A549 (cell line): ENCODE data around the gene MEIKIN. TPM values are rescaled to one million over a fixed set of nuclear protein-coding genes. Genes with fewer than 3 reads are reported as not detected.
A peak's percentile ranks its signal among the peaks of the same experiment; 100 is the strongest.
"Not testable (repeated sequence)": the region's sequence is repeated elsewhere in the genome, so short reads cannot be mapped to it uniquely, and the experiment has no call there.

ENCODE experiments used
- ATAC-seq, 2 experiments: fragments of 200-7000 bp in 1 of 2; fragments of >200 bp in 1 of 2; cut with Nextera tagmentation in 1 of 2; cut with Tn5 transposase in 1 of 2; 3 replicates each; pipeline versions ENCODE4 v1.8.0 to v1.9.1; 2018 to 2020; ENCODE audit warnings: mild to moderate bottlenecking in 1 of 2, moderate library complexity in 1 of 2
- CTCF ChIA-PET: fragments of 300-600 bp; sonication (Branson Sonifier 250); formaldehyde crosslinking; extraction: SDS; loops from one replicate; lab custom pipeline; 2021; ENCODE audit warnings: antibody characterized with exemption, inconsistent platforms; lab: Yijun Ruan, JAX
- POLR2A ChIA-PET: fragments of 350-600 bp; formaldehyde crosslinking; extraction: SDS; loops from one replicate; lab custom pipeline; 2021; ENCODE audit warnings: antibody characterized with exemption, inconsistent platforms; lab: Yijun Ruan, JAX
- DNase-seq, 2 experiments: peaks; one replicate each; pipeline versions ENCODE4 v3.0.0 to v3.0.0-alpha.2; 2011 to 2016; ENCODE audit warnings: low read depth in 1 of 2, low spot score in 1 of 2
- FAIRE-seq: peaks from 2 replicates; lab custom pipeline; 2011; peaks lifted over from hg19 to GRCh38; lab: Jason Lieb, UNC
- H3K27ac ChIP-seq, 2 experiments: fragments of >200 bp; sonication (Bioruptor Twin); formaldehyde crosslinking; 3 replicates each; pipeline ENCODE4 v1.5.1; 2016 to 2017
- H3K4me1 ChIP-seq: fragments of >200 bp; sonication (Bioruptor Twin); formaldehyde crosslinking; 3 replicates; pipeline ENCODE4 v1.6.1; 2016
- H3K4me2 ChIP-seq: fragments of >200 bp; sonication (Bioruptor Twin); formaldehyde crosslinking; 3 replicates; pipeline ENCODE4 v1.6.1; 2016
- H3K4me3 ChIP-seq: fragments of >200 bp; sonication (Bioruptor Twin); formaldehyde crosslinking; 3 replicates; pipeline ENCODE4 v1.5.1; 2016
- H3K9me3 ChIP-seq: fragments of >200 bp; sonication (Bioruptor Twin); formaldehyde crosslinking; 3 replicates; pipeline ENCODE4 v1.6.1; 2016
- CBX8 ChIP-seq: fragments of 200-600 bp; sonication (generic); IDR thresholded peaks from 2 replicates; pipeline ENCODE4 v1.6.1; 2016
- CEBPB ChIP-seq, 2 experiments: fragments of >200 bp in 1 of 2; sonication (Bioruptor Twin) in 1 of 2; formaldehyde crosslinking in 1 of 2; IDR thresholded peaks; 2 replicates each; pipeline ENCODE4 v1.6.1; 2012 to 2016
- E2F6 ChIP-seq: IDR thresholded peaks from 2 replicates; pipeline ENCODE4 v1.6.1; 2012; ENCODE audit warnings: low read depth, borderline replicate concordance
- EHF ChIP-seq: fragments of 250-450 bp; sonication (Bioruptor Pico); IDR thresholded peaks from 2 replicates; pipeline ENCODE4 v1.5.0; 2020; ENCODE audit warnings: mild to moderate bottlenecking
- EHMT2 ChIP-seq: fragments of 200-600 bp; sonication (generic); IDR thresholded peaks from 2 replicates; pipeline ENCODE4 v1.6.1; 2016; ENCODE audit warnings: antibody characterized with exemption, low read depth, mild to moderate bottlenecking, moderate library complexity
- FOXS1 ChIP-seq: fragments of 250-450 bp; sonication (Bioruptor Pico); IDR thresholded peaks from 2 replicates; pipeline ENCODE4 v1.5.0; 2020; ENCODE audit warnings: mild to moderate bottlenecking, moderate library complexity
- JUN ChIP-seq, 2 experiments: fragments of >200 bp; sonication (Bioruptor Twin); formaldehyde crosslinking; IDR thresholded peaks; 2 replicates in 1 of 2; 3 replicates in 1 of 2; pipeline ENCODE4 v1.6.1; 2016 to 2017
- MAFK ChIP-seq: fragments of 450-650 bp; IDR thresholded peaks from 2 replicates; pipeline ENCODE4 v1.6.1; 2014; ENCODE audit not compliant: partially characterized antibody
- MAZ ChIP-seq: fragments of 150-350 bp; IDR thresholded peaks from 2 replicates; pipeline ENCODE4 v1.6.1; 2014; ENCODE audit warnings: antibody characterized with exemption, low read depth, low read length, borderline replicate concordance
- MYC ChIP-seq: IDR thresholded peaks from 2 replicates; pipeline ENCODE4 v1.6.1; 2012; ENCODE audit warnings: mild to moderate bottlenecking, inconsistent platforms, low read length, improper control_type of control experiment, borderline replicate concordance
- NPAS2 ChIP-seq: fragments of 250-450 bp; sonication (Bioruptor Pico); IDR thresholded peaks from 2 replicates; pipeline ENCODE4 v1.8.0; 2022; ENCODE audit warnings: mild to moderate bottlenecking, moderate library complexity, borderline replicate concordance
- NR3C1 ChIP-seq: fragments of >200 bp; sonication (Bioruptor Twin); formaldehyde crosslinking; IDR thresholded peaks from 3 replicates; pipeline ENCODE4 v1.6.1; 2017
- RAD21 ChIP-seq, 2 experiments: fragments of >200 bp in 1 of 2; sonication (Bioruptor Twin) in 1 of 2; formaldehyde crosslinking in 1 of 2; IDR thresholded peaks in 1 of 2; conservative IDR thresholded peaks in 1 of 2; 2 replicates in 1 of 2; 3 replicates in 1 of 2; pipeline ENCODE4 v1.6.1; 2012 to 2018; ENCODE audit warnings: inconsistent platforms in 1 of 2
- RFX5 ChIP-seq: fragments of 450-650 bp; IDR thresholded peaks from 2 replicates; pipeline ENCODE4 v1.7.1; 2014; ENCODE audit warnings: antibody characterized with exemption, mild to moderate bottlenecking, moderate library complexity
- SREBF2 ChIP-seq: fragments of 450-650 bp; IDR thresholded peaks from 2 replicates; pipeline ENCODE4 v1.6.1; 2014; ENCODE audit warnings: mild to moderate bottlenecking, moderate library complexity
- TP53 ChIP-seq: fragments of 250-450 bp; sonication (Bioruptor Pico); IDR thresholded peaks from 2 replicates; pipeline ENCODE4 v1.5.0; 2021; ENCODE audit warnings: mild to moderate bottlenecking, moderate library complexity
- ZFP36 ChIP-seq: fragments of 450-650 bp; IDR thresholded peaks from 2 replicates; pipeline ENCODE4 v1.6.1; 2014; ENCODE audit warnings: borderline replicate concordance; ENCODE audit not compliant: partially characterized antibody
- ZNF302 ChIP-seq: fragments of 250-450 bp; sonication (Bioruptor Pico); IDR thresholded peaks from 2 replicates; pipeline ENCODE4 v1.9.0; 2021; ENCODE audit warnings: inconsistent platforms, mild to moderate bottlenecking, moderate library complexity
- WGBS: methylation state at CpG from one replicate; pipeline ENCODE4 v1.1.6; 2017; ENCODE audit errors: missing lambda C conversion rate; 5-methylcytosine and 5-hydroxymethylcytosine counted together
- polyA plus RNA-seq, 4 experiments: library from polyadenylated mRNA; depleted of rRNA in 3 of 4; stranded (reverse); fragments of >200 nt; fragmentation: RNase III in 1 of 4; extraction: RNeasy Plus Mini Kit Qiagen cat#74134 plus additional on column Dnase treatment in 1 of 4; gene quantifications; 2 replicates in 3 of 4; 3 replicates in 1 of 4; pipeline ENCODE4 v1.2.3, GENCODE V29; 2011 to 2017
- TF ChIP-seq, protein P1 (sequence below): fragments of 250-450 bp; sonication (Bioruptor Pico); IDR thresholded peaks from 2 replicates; pipeline ENCODE4 v1.5.0; 2020; ENCODE audit warnings: low read depth, mild to moderate bottlenecking, moderate library complexity
- TF ChIP-seq, protein P2 (sequence below): fragments of >200 bp; sonication (Bioruptor Twin); formaldehyde crosslinking; IDR thresholded peaks from 2 replicates; pipeline ENCODE4 v1.6.1; 2016
- TF ChIP-seq, protein P3 (sequence below): IDR thresholded peaks from 2 replicates; pipeline ENCODE4 v1.6.1; 2012
- TF ChIP-seq, protein P4 (sequence below): fragments of 200-600 bp; sonication (generic); IDR thresholded peaks from 2 replicates; pipeline ENCODE4 v1.6.1; 2016; ENCODE audit warnings: antibody characterized with exemption, mild to moderate bottlenecking, moderate library complexity

MEIKIN gene
- polyA plus RNA-seq, 2 of the 4 experiments (the other 2 are of a cell fraction), result not detected

DNA sequence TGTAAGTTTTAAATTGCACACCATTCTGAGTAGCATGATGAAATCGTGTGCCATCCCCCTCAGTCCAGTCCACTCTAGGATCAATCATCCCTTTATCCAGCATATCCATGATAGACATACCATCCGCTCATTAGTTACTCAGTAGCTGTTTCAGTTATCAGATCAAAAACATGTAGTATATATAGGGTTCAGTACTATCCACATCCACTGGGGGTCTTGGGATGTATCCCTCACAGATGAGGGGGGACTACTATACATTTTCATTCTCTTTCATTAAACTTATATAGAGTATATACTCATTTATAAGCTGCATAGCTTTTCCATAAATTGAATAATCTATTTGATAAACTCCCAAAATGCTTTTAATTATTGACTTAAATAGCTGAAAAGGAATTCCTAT is 67.6 kb downstream of the MEIKIN start:
- Histone ChIP-seq H3K9me3 (no peaks in the 10 kb centered on the region), H3K4me2 (no peak overlapping the region), H3K4me1 (no peaks in the 10 kb centered on the region), H3K27ac (no peak overlapping the region), H3K4me3 (no peak overlapping the region)
- CTCF ChIA-PET, result no interaction called here
- POLR2A ChIA-PET, result no interaction called here
- DNase-seq (no peak), FAIRE-seq (no peak), ATAC-seq (peak; percentile 66 to 68; a peak in 4 of 6 replicates)
- TF ChIP-seq, protein P1, sequence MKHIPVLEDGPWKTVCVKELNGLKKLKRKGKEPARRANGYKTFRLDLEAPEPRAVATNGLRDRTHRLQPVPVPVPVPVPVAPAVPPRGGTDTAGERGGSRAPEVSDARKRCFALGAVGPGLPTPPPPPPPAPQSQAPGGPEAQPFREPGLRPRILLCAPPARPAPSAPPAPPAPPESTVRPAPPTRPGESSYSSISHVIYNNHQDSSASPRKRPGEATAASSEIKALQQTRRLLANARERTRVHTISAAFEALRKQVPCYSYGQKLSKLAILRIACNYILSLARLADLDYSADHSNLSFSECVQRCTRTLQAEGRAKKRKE, result no peak
- TF ChIP-seq JUN (IDR thresholded peaks at IDR 0.05) (no peak), ZNF302 (no peak), MAFK (no peak), NPAS2 (CRISPR knock-in tag) (no peak), NR3C1 (no peak), ZFP36 (no peak)
- TF ChIP-seq, protein P2, sequence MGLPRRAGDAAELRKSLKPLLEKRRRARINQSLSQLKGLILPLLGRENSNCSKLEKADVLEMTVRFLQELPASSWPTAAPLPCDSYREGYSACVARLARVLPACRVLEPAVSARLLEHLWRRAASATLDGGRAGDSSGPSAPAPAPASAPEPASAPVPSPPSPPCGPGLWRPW, result no peak
- TF ChIP-seq, protein P3, sequence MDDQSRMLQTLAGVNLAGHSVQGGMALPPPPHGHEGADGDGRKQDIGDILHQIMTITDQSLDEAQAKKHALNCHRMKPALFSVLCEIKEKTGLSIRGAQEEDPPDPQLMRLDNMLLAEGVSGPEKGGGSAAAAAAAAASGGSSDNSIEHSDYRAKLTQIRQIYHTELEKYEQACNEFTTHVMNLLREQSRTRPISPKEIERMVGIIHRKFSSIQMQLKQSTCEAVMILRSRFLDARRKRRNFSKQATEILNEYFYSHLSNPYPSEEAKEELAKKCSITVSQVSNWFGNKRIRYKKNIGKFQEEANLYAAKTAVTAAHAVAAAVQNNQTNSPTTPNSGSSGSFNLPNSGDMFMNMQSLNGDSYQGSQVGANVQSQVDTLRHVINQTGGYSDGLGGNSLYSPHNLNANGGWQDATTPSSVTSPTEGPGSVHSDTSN, result no peak
- 52% methylated on average over 2 of the region's 2 CpGs for WGBS

DNA sequence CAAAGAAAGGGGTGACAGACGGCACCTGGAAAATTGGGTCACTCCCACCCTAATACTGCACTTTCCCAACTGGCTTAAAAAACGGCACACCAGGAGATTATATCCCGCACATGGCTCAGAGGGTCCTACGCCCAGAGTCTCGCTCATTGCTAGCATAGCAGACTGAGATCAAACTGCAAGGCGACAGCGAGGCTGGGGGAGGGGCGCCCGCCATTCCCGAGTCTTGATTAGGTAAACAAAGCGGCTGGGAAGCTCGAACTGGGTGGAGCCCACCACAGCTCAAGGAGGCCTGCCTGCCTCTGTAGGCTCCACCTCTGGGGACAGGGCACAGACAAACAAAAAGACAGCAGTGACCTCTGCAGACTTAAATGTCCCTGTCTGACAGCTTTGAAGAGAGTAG is 74.2 kb downstream of the MEIKIN start:
- H3K4me2 ChIP-seq, CTCF ChIA-PET, H3K4me3 ChIP-seq, H3K27ac ChIP-seq, DNase-seq, POLR2A ChIA-PET, H3K4me1 ChIP-seq, ATAC-seq, FAIRE-seq: not testable (repeated sequence)
- peaks cover 12% of the 10 kb centered on the region; the same call in 2 of the 3 replicates for H3K9me3 ChIP-seq
- WGBS, result 50% methylated on average over 9 of the region's 12 CpGs

DNA sequence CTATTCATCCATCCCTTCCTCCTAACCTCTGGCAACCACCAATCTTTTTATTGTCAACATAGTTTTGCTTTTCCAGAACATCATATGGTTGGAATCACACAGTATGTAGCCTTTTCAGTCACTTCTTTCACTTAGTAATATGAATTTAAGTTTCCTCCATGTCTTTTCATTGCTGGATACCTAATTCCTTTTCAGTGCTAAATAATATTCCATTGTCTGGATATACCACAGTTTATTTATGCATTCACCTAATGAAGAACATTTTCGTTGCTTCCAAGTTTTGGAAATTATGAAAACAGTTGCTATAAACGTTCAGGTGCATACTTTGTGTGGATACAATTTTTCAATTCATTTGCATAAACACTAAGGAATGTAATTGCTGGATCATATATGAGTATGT is 77.9 kb downstream of the MEIKIN start:
- Histone ChIP-seq H3K27ac (no peak overlapping the region), H3K9me3 (peaks cover 26% of the 10 kb centered on the region), H3K4me2 (no peak overlapping the region), H3K4me3 (no peak overlapping the region), H3K4me1 (no peaks in the 10 kb centered on the region)
- 2% methylated on average over 2 of the region's 2 CpGs for WGBS
- DNase-seq (no peak), FAIRE-seq (peak; percentile 13), ATAC-seq (no peak)
- POLR2A ChIA-PET, result no interaction called here
- TF ChIP-seq TP53 (CRISPR knock-in tag), result no peak
- TF ChIP-seq EHMT2, result no peak
- TF ChIP-seq, protein P3, result no peak
- TF ChIP-seq FOXS1 (CRISPR knock-in tag), result no peak
- TF ChIP-seq MYC, result no peak
- TF ChIP-seq RAD21 (conservative IDR thresholded peaks at IDR 0.05 in 1 of 2, IDR thresholded peaks at IDR 0.05 in 1 of 2), result no peak
- TF ChIP-seq, all 56 proteins: peak for 0
- CTCF ChIA-PET, result no interaction called here

- Histone ChIP-seq H3K9me3 (peaks cover 26% of the 10 kb centered on the region), H3K27ac (no peak overlapping the region), H3K4me1 (no peaks in the 10 kb centered on the region), H3K4me3 (no peak overlapping the region), H3K4me2 (no peak overlapping the region)
- no peak for FAIRE-seq
- no peak for DNase-seq
- 22% methylated on average over 5 of the region's 5 CpGs for WGBS
- POLR2A ChIA-PET, result no interaction called here
- TF ChIP-seq E2F6 (no peak), EHF (CRISPR knock-in tag) (no peak), CBX8 (no peak), MAZ (no peak), CEBPB (IDR thresholded peaks at IDR 0.05) (no peak), RFX5 (no peak), NR3C1 (no peak), SREBF2 (no peak)
- TF ChIP-seq, protein P4, sequence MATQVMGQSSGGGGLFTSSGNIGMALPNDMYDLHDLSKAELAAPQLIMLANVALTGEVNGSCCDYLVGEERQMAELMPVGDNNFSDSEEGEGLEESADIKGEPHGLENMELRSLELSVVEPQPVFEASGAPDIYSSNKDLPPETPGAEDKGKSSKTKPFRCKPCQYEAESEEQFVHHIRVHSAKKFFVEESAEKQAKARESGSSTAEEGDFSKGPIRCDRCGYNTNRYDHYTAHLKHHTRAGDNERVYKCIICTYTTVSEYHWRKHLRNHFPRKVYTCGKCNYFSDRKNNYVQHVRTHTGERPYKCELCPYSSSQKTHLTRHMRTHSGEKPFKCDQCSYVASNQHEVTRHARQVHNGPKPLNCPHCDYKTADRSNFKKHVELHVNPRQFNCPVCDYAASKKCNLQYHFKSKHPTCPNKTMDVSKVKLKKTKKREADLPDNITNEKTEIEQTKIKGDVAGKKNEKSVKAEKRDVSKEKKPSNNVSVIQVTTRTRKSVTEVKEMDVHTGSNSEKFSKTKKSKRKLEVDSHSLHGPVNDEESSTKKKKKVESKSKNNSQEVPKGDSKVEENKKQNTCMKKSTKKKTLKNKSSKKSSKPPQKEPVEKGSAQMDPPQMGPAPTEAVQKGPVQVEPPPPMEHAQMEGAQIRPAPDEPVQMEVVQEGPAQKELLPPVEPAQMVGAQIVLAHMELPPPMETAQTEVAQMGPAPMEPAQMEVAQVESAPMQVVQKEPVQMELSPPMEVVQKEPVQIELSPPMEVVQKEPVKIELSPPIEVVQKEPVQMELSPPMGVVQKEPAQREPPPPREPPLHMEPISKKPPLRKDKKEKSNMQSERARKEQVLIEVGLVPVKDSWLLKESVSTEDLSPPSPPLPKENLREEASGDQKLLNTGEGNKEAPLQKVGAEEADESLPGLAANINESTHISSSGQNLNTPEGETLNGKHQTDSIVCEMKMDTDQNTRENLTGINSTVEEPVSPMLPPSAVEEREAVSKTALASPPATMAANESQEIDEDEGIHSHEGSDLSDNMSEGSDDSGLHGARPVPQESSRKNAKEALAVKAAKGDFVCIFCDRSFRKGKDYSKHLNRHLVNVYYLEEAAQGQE, result no peak
- no peak for ATAC-seq
- CTCF ChIA-PET, result no interaction called here
These were observed 81.8 kb downstream of the MEIKIN start for GRCh38 chr5:131863700-131864099.
